GM19397 (cell line): ENCODE data around the gene SOWAHA.
"Not testable (repeated sequence)": the region's sequence is repeated elsewhere in the genome, so short reads cannot be mapped to it uniquely, and the experiment has no call there.

ENCODE experiments used
- ATAC-seq: cut with Tn5 transposase; IDR thresholded peaks from one replicate; pipeline ENCODE4 v1.9.1; 2021; ENCODE audit warnings: mild to moderate bottlenecking, moderate library complexity; ENCODE audit not compliant: unreplicated experiment

SOWAHA gene

GRCh38 chr5:132777209-132778069, 35.7 kb upstream of the SOWAHA start, which contains the start of gene SEPTIN8:
TSS of gene SEPTIN8 (minus strand) at chr5:132777239. CDS start at chr5:132777137, 102 bp downstream.
- ATAC-seq = peak; percentile 63

- no peak for ATAC-seq
Observed at GRCh38 chr5:132778129-132778528, 35.0 kb upstream of the SOWAHA start.

DNA sequence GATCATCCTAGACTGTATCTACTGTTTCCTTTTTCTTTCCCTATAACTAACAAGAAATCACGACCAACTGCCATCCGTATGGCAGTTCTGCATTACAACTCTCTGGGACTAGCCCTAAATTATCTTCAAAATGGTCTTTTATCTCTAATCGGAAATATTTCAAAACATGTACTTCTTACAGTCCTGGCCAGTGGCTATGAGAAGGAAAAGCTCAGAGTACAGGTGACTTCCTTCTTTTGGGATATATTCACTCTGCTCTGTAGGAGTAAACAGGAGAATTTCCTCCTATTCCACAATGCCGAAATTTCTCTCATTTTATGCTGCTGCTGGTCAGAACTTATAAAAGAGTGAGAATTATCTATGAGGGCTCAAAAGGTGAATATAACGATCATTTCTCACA, 34.2 kb upstream of the SOWAHA start:
- ATAC-seq = no peak

DNA sequence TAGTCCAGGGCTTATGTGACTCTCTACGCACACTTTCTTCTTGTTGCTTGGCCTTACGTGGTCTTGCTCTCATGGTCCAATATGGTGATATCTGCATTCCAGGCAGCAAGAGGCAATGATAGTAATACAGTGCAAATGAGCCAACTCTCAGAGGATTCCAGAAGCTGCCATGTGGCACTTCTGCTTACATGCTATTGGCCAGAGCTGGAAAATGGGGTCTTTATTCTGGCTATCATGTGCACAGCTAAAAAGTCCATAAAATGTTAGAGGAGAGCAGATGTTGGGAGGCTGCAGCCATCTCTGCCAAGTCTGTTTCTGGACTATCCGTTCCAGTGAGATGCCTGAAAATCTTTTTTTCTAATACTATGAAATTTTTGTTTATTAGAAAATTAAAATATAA, 33.1 kb upstream of the SOWAHA start:
- no peak for ATAC-seq

GRCh38 chr5:132780577-132780976, 32.5 kb upstream of the SOWAHA start:
- ATAC-seq = no peak

GRCh38 chr5:132781029-132781428, 32.1 kb upstream of the SOWAHA start:
- ATAC-seq = no peak

DNA sequence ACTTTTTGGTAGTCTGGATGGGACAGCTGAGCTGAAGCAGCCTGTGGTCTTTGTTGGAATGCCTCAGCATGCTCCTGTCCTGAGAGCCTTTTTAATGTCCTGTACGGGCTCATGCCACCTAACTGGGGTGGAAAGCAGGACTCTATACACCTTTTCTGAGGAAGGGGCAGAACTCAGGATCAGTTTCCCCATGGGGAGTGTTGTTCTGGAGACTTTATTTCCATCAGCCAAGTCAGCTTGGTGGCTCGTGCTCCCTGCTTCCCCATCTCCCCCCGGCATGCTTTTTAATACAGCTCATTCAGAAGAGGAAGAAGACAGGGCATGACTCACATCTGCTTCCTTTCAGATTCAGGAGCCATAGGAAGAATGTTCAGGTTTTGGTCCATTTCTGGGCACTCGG, 31.0 kb upstream of the SOWAHA start:
- ATAC-seq = no peak

DNA sequence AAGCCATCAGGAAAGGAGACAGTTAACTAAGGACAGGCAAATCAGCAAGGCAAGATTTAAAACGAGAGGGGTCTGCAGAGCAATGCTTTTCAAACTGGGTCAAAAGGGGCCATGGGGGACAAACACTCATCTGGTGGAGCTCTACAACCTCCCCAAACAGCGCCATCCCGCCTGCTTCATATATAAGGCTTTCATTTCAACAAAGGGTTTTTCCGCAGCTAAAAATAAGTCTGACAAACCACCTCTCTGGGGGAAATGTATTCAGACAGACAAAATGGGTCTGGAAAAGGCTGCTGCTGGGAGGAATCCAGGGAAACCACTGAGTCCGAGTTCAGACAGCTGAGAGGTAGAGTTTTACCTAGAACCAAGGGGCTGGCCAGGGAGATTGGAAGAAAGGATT, 27.7 kb upstream of the SOWAHA start:
- ATAC-seq = no peak

DNA sequence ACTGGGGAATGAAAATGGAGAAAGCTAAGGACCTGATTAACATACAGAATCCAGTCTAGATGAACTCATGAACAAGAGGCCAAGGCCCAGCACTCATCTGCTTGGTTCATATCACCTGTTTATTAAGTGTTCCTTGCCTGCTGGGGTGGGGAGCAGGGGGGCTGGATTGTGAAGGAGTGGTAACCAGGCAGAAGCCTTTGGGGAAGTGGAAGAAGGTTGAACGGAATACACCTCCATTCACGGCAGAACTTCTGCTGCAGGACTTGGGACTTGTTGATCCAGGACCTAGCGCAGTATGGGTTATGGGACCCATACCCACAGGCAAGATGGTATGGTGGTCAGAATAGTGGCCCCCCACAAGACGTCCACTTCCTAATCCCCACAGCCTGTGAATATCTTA, 27.2 kb upstream of the SOWAHA start:
- no peak for ATAC-seq

GRCh38 chr5:132787076-132787475, 26.0 kb upstream of the SOWAHA start:
- ATAC-seq = no peak

- no peak for ATAC-seq
Observed at GRCh38 chr5:132788508-132788907, 24.6 kb upstream of the SOWAHA start.

DNA sequence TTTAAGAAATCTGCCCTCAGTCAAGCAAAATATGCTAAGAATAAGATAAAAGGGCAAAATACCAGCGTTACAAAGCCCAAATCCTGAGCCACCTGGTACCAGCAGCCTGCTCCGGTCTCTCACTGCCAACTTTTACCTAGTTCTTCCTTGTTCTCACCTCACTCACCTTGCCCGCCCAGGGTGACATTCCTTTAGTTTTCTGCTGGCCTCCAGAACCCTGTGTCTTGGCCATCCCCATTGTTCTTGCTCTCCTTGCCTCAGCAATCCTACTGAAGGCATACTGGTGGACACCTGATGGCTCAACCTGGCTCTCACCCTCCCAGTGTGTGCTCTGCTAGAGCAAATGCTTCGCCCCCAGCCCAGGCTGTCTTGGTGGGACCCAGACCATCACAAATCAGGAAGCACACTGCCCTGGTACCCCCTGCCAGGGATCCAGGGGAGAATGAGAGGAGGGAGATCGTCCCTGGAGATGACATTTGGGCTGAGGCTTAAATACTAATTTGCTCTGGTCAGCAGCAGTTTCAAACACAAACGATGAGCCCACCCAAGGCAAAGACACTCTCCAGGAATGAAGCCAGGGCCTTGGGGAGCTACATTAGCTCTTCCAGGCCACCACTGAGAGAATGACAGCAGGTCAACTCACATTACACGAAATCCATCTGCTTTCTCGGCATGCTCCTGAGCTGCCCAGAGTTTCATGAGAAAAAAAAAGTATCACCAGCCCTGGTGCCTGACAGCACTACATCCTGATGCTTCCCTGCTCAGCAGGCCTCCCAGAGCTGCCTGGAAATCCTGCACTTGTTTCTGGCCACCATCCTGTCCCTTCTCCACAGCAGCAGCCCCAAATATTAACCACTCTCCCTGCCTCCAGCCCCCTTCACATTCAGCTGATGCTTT, 23.9 kb upstream of the SOWAHA start:
- ATAC-seq = no peak

- ATAC-seq = no peak
Observed at GRCh38 chr5:132790201-132790865, 22.8 kb upstream of the SOWAHA start.

- ATAC-seq = no peak
Observed at GRCh38 chr5:132791026-132791425, 22.1 kb upstream of the SOWAHA start.

DNA sequence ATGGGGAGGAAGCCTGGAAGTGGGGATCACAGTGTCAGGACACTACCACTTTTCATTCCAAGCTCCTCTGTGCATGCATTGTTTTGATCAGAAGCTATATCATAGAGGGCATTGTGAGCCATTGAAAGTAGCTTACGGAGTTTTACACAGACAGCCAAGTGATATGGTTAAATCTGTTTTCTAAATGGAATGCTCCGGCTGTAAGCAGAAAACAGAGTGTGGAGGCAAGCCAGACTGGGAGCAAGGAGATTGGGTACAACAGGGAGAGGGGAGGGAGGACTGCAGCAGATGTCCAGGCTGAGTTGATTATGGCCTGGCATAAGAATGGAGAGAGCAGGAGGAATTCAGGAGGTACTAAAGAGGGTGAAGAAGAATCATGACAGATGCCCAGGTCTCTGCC, 15.5 kb upstream of the SOWAHA start:
- ATAC-seq = no peak

DNA sequence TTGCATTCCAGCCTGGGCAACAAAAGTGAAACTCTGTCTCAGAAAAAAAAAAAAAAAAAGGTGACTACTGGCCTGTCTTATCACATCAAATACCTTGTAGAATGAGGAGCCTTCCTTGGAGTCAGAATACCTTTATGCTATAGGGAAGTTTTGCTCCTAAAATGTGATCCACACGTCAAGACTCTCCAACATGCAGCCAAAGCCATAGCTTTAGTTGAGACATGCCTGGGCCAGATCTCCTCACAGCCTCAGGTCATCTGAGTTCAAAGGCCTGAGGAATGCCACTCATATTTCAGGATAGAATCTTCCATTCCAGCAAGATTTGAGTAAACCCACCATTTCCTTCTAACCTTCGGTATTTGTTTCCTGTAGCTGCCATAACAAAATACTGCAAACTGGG, 13.7 kb upstream of the SOWAHA start:
- ATAC-seq = no peak

- ATAC-seq = no peak
Observed at GRCh38 chr5:132800545-132800944, 12.6 kb upstream of the SOWAHA start.

GRCh38 chr5:132802044-132802684, 10.9 kb upstream of the SOWAHA start:
- ATAC-seq = no peak

DNA sequence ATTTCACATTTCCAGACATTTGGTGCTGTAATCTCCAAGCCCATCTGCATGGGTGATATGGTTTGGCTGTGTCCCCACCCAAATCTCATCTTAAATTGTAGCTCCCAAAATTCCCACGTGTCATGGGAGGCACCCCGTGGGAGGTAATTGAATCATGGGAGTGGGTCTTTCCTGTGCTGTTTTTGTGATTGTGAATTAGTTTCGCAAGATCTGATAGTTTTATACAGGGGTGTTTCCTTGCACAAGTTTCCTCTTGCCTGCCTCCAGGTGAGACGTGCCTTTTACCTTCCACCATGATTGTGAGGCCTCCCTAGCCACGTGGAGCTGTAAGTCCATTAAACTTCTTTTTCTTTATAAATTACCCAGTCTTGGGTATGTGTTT, 10.4 kb upstream of the SOWAHA start:
- ATAC-seq = not testable (repeated sequence)

GRCh38 chr5:132804219-132804618, 8.9 kb upstream of the SOWAHA start:
- not testable (repeated sequence) for ATAC-seq

- ATAC-seq = not testable (repeated sequence)
Observed at GRCh38 chr5:132805872-132806271, 7.2 kb upstream of the SOWAHA start.
